GM21390 (cell line): ENCODE results near the gene TOP2A.

Experiments
- ATAC-seq: cut with Tn5 transposase; IDR thresholded peaks from one replicate; pipeline ENCODE4 v1.9.1; 2021; ENCODE audit not compliant: unreplicated experiment

Gene TOP2A

DNA sequence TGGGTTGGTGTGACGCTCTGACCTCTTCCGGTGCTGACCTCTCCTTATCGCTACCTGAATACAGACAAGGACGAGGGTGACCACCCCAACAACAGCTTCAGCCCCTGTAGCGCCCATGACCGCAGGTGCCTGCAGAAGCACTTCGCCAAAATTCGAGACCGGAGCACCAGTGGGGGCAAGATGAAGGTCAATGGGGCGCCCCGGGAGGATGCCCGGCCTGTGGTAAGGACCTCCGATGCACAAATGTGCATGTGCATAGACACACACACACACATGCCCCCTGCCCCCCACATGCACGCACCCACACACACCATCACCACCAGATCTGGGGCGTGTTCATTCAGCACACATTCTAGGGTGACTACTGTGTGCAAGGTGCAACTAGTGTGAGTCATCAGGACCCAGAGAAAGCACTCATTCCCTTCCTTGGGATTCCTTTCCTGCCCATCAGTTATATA lies 35.3 kb upstream of the TOP2A start:
- ATAC-seq: no peak

DNA sequence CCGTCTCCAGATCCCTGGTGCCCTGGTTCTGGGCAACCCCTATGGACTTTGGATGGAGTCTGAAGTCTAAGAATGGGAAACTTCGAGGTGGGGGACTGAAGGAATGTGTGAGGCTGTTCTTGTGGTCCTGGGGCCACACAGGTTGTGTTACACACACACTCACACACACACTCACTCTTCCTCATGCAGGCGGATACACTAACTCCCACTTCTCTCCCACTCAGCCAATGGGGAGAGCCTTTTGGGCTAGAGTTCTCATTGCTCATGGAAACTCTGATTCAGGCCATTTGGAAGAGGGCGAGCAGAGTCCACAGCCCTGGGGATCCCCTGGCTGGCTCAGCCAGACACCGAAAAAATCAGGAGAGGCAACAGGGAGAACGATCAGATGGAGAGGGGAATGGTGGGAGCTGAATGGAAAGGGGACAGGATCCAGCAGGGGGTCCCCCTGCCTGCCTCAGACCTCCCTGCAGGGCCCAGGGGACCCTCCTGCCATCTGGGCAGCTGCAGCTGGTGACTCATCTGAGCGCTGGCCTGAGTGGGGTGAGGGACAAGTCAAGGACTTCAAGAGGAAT lies 34.6 kb upstream of the TOP2A start:
- ATAC-seq: no peak

DNA sequence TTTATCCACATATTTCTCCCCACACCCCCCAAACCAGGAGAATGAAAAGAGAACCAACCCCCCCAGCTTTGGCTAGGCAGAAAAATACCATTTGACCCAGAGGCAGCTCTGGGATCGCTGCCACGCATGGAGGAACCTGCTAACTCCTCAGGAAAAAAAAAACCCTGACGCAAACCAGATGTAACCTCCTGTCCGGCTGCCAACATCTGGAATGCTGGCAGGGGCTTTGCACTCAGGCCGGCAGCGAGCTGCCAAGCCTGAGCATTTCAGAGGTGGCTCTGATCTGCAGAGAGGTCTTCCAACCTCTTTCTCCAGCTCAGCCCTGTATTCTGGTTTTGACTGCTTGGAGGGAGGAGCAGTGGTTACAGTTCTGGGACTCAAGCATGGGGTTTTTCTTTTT lies 33.7 kb upstream of the TOP2A start:
- no peak for ATAC-seq

DNA sequence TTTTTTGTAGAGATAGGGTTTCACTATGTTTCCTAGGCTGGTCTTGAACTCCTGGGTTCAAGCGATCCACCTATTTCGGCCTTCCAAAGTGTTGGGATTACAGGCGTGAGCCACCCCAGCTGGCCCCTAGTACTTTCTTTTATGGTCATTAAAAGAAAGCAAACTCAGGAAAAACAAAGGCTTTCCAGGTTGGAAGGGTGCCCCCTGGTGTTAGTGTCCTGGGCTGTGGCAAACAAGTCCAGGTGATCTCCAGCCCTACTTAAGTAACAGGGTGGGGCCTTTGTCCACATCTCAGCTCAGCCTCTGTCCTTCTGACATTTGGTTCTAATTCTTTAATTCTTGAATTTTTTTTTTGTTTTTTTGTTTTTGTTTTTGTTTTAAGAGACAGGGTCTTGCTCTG lies 32.5 kb upstream of the TOP2A start:
- ATAC-seq: no peak

DNA sequence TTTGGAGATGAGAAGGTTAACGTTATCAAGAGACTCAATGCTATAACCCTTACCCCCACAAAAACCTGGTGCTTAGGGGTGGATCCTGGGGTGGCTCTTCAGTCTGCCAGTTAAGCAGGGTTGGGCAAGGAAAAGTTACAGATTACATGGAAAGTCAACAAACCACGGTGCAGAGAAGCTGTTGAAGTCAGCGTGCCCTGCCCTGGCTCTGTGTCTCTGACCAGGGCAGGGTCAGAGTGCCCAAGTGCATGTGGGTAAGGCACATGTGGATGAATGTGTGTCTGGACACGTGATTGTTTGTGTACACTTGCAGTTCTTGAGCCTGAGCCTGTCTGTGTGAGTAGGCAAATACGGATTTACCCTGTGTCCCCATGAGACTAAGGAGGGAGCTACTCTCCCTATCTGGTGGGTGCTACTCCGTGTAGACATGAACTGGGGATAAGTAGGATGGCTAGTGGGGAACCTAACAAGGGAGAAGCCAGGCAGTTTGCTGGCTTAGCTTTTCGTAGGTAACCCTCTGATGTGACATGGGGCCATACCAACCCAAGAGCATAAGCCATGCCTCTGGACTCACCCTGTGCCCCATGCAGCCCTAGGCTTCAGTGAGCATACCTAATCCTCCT lies 31.1 kb upstream of the TOP2A start:
- ATAC-seq: no peak

DNA sequence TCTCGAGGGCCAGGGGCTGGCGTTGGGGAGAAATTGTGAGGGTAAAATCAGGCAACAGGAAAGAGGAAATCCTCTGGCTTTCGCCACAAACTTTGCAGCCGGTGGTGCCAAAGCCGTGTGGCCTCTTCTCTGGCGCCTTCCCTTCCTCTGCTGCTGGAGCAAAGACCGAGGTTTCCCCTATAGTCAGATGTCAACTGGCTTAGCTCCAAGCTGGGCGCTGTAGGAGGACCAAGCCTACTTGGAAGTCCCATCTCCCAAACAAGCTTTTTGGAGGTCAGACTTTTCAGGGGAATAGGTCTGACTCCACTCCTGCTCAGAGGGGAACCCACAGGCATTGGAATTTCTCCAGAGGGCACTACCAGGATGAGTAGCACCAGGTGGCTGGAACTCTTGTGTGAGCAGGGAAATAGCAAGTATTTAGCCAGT lies 30.5 kb upstream of the TOP2A start:
- ATAC-seq: no peak

DNA sequence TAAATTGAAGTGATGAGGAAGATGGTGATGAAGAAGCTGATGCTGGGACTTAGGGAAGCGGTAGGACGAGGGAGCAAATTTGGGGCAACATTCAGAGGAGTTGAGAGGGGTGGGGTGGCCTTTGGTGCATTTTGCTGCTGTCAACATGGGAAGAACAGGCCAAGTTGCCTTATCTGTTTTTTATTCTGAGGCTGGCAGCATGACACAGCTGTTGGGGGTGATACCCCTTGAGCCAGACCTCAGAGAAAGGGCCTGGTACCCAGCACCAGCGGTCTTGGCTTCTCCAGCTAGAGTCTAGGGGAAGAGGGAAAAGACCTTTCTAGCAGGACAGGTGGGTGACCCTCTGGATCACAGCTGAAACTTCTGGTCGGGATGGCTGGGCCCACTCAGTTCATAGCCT lies 30.1 kb upstream of the TOP2A start:
- ATAC-seq: no peak

DNA sequence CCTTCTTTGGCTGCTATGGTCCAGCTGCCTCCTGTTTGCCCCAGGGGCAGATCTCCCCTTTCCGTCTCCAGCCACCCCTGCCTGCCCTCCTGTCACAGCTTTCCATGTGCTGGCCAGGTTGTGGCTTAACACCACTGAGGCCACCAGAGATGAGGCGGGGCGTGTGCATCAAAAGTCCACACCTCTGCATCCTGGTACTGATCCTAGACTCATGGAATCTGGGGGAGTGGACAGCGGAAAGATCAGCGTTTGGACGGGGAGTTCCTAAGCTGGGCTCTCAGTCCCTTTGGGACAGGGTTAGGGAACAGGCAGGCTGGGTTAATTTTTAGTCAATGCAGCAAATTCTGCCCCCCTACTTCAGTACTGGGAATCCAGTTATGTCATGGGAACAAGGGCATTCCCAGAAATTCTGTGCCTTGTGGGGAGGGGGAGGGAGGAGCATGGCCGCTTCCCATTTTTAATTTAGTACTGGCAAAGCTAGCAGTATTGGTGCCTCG lies 29.5 kb upstream of the TOP2A start:
- no peak for ATAC-seq

DNA sequence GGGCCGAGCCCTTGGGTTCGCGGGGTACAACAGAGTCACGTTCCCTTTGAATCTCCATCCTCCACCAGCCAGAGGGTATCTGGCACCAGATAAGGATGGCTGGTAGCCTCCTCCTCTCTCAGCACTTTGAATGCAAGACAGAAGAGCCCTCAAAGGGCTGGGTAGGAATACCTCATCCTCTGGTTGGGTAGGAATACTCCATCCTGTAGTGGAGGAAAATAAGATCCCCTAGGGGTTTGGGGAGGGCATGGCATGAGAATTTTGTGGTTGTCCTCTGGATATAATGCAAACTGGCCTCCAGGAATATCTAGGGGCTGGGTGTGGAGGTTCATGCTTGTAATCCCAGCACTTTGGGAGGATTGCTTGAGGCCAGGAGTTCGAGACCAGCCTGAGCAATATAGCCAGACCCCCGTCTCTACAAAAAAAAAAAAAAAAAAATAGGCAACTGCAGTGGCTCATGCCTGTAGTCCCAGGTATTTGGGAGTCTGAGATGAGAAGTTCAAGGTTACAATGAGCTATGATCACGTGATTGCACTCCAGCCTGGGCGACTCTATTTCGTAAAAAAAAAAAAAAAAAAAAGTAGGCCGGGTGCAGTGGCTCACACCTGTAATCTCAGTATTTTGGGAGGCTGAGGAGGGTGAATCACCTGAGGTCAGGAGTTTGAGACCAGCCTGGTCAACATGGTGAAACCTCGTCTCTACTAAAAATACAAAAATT lies 28.2 kb upstream of the TOP2A start:
- ATAC-seq: no peak

DNA sequence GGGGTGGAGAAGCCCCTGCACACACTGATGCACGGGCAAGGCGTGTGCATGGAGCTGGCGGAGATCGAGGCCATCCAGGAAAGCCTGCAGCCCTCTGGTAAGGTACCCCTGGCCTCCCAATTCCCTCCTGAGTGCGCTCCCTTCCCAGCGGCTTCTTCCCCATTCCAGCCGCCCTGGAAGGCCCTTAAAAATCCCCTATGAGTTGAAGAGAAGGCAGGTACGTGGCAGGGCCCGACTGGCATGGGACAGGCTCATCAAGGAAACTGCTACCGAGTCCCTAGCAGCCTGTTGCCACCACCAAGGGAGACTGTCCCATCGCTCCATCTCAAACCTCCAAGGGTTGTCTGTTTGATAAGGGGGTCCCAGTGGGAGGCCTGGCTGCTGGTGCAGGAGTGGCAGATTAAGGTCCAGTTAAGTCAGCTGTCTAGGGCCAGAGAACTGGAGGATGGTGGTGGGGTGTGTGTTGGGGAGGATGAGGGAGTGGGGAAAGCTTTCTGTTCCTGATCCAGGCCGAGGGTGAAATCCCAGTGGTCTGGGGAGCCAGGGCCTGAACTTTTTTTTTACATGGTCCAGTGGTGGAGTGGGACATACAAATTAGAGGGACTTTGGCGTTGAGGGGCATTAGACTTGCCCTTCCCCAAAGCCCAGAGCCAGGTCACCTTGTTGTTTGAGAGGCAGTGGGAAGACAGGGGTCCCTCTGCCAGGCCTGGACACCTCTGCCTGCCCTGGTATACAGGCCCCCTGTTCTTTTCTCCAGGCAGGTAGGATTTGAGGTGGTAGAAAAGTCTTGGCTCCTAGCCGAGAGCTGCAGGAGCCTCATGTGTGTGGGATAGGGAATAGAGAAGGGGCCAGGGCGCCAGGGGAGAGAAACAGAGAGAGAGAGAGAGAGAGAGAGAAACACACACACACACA lies 26.5 kb upstream of the TOP2A start:
- no peak for ATAC-seq

DNA sequence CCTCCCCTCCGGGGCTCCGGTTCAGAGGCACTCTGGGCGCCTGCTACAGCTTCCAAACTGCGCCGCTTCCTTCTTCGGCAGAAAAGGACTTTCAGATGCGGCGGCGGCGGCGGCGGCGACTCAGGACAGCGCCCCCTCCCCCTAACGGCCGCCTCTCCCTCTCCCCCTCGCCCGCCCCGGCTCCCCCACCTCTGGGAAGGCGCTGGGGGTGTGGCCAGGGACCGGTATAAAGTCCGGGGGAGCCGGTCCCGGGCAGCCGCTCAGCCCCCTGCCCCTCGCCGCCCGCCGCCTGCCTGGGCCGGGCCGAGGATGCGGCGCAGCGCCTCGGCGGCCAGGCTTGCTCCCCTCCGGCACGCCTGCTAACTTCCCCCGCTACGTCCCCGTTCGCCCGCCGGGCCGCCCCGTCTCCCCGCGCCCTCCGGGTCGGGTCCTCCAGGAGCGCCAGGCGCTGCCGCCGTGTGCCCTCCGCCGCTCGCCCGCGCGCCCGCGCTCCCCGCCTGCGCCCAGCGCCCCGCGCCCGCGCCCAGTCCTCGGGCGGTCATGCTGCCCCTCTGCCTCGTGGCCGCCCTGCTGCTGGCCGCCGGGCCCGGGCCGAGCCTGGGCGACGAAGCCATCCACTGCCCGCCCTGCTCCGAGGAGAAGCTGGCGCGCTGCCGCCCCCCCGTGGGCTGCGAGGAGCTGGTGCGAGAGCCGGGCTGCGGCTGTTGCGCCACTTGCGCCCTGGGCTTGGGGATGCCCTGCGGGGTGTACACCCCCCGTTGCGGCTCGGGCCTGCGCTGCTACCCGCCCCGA lies 25.7 kb upstream of the TOP2A start, which contains the start of gene IGFBP4:
IGFBP4 (plus strand) TSS at position 255 of the 792 bp plus-strand sequence; CDS start at position 541, 286 bp downstream.
- ATAC-seq: no peak

DNA sequence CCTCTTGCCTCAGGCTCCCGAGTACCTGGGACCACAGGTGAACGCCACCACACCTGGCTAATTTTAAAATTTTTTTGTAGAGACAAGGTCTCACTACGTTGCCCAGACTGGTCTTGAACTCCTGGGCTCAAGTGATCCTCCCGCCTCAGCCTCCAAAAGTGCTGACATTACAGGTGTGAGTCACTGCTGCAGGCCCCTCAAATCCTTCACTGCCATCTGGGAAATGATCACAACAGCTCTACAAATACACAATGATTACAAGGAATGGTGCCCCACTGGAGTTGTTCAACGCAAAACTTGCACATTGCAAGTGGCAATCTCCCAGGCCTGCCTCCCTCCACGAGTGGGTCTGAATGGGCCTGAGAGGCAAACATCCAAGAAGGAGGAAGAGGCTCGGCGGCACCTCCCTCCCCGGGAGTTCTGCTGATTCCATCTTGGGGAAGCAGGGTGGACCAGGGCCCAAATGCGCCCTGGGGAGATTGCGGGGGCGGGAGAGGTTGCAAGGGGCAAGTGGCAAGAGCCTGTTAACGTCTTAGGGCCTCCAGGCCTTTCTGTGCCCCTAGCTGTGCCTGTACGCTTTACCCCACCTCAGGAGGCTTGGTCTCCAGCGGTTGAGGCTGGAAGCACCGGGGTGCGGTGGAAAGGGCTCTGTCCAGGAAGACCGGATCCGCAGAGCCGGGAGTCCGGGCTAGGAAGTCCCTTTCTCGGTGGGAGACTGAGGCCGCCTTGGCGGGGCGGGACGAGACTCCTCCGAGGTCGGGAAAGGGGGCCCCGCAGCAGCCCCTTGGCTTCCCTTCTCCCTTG lies 24.9 kb upstream of the TOP2A start:
- ATAC-seq: no peak

DNA sequence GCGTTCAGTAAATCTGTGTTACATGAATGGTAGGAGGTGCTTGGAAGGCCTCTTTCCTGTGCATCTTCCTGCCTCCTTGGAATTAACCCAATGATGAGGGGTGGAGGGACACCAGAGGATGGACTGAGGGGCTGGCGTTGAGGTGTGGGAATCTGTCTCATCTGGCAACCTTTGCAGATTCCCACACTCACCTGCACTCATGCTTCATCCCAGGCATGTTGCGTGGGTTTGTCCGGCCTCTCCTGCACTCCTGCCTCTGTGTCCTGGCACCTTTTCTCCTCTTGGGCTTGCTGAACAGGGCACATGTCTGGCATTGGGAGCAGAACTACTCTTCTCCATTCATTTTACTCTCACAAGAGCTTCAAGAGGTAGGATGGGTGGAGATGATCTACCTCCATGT lies 22.5 kb upstream of the TOP2A start:
- ATAC-seq: no peak

DNA sequence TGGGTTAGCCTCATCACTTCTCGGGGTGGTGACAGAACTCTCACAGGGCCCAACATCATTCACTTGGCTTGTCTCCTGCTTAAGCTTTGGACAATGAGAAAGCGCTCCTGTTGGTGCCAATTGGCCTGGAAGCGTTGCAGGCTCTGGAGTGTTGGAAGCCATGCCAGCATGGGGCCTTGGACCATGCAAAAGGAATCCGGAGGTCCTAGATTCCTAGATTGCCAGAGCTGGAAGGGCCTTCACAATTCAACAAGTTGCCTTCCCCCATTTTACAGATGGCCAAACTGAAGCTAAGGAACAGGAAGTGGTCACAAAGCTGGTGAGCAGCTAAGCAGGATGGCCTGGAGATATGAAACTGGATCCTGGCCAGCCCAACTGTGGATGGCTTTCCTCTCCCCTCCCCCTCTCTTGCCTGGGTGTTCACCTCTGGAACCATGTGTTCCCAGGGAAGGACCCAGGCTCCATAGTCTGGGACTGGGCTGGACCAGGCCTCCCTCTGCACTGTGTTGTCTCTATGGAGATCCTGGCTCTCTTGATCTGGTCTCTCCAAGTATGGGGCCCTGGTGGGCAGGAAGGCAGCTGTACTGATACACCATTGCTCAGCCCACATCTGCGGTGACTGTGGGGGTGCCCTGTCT lies 19.5 kb upstream of the TOP2A start:
- ATAC-seq: no peak

DNA sequence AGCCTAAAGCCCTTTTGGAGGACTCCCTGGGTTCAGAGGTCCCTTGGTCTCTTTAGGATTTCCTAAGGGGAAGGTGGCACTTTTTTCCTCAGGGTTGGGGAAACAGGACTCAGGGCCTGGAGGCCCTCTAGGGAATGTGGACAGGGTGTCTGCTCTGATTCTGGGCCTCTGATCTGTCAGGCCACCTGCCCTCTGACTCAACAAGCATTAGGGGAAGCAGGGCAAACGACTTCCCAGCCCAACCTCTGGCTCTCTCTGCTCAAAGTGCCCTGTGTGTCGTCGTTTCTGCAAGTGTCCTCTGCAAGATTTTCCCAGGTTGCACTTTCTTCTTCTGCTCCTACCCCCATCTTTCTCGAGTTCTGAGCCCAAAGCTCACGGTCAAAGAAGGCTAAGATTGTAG lies 18.9 kb upstream of the TOP2A start:
- no peak for ATAC-seq

DNA sequence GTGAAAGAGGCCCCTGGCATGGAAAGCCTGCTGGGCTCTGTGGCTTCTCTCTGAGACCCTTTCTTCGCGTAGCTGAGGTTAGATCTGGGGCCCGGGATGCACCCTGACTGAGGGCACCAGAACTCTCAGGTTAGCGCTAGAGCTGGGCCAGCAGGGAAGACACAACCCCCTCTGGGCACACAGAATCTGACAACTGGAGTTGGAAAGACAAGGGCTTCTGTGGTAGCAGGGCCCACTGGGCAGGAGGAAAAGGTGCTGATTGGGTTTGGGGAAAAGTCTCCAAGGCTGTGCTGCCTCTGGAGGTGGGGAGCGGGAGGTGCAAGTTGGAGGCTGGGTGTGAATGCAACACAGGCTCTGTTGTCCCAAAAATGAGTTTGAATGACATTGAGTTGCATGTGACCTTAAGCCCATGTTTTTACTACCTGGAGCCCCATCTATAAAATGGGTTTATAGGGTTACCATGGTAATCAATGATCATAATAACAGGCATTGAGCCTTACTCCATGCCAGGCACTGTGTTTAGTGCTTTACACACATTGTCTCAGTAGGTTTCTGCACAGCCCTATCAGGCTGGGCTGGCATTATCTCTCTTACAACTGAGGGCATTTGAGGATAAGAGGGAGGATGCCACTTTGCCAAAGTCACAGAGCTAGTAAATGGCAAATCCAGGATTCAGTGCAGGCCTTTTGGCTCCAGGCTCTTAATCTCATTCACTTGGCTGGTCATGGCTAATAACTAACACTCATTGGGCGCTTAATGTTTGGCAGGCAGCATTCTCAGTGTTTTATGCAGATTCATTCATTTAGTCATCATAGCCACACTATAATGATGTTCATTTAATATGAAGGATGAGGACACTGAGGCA lies 16.1 kb upstream of the TOP2A start:
- ATAC-seq: no peak

DNA sequence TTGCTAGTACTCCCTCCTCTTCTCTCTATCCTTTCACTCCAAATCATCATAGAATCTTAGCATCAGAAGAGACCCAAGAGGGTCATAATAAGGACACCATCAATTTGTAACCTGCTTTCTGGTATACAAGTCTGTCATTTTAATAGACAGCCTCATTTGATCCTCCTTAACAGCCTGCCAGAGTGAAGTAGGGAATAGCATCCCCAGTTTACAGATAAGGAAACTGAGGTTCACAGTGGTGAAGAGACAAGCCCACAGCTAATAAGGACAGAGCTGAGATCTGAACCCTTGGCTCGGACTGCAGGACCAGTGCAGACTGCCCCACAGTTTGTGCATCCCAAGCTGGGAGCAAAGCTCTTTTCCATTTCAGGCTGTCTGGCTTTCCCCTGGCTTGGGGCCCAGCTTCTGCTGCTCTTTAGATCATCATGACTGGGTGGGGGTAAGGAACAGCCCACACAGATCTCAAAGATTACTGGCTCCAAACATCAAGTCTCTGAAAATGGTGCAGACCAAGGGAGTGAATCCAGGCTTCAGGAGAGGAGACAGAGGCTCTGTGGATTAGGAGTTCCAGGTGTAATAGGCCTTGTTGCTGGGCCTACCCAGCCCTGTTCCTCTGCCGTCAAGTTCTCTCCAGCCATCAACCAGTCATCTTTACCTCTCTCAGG lies 15.3 kb upstream of the TOP2A start:
- no peak for ATAC-seq

DNA sequence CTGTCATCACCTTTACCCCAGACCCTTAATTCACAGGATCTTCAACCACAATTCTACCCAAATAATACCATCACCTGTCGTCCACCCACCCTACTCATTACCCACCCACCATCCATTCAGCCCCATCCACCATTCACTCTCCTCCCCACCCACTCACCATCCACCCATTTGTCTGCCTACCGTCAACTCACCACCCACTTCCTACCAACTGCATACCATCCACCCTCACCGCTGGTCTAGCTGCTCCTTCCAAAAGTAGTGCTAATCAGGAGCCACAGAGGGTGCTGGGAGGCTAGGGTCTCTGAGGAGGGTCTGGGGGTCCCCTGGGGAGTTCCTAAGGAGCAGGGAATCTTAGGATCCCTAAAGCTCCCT lies 13.5 kb upstream of the TOP2A start:
- ATAC-seq: no peak
